ENCODE results near the gene ST8SIA1.

ST8SIA1 gene

GRCh38 chr12:22276313-22276712 lies 58.2 kb downstream of the ST8SIA1 start:
- Mint-ChIP-seq H3K27ac (no peak overlapping the region), H3K4me3 (no peak overlapping the region)
- no peak for ATAC-seq

GRCh38 chr12:22275843-22276242 lies 58.7 kb downstream of the ST8SIA1 start:
- no peaks in the 10 kb centered on the region for H3K4me1 Mint-ChIP-seq
- peaks cover 20% of the 10 kb centered on the region for H3K27me3 Mint-ChIP-seq
- H3K36me3 Mint-ChIP-seq: no peaks in the 10 kb centered on the region
- no peak overlapping the region for H3K27ac Mint-ChIP-seq
- no peak for ATAC-seq
- no peaks in the 10 kb centered on the region for H3K9me3 Mint-ChIP-seq
- no peak overlapping the region for H3K4me3 Mint-ChIP-seq

More at GRCh38 chr12:22276313-22276712, 58.2 kb downstream of the ST8SIA1 start:
- no peaks in the 10 kb centered on the region for H3K4me1 Mint-ChIP-seq
- peaks cover 20% of the 10 kb centered on the region for H3K27me3 Mint-ChIP-seq
- H3K36me3 Mint-ChIP-seq: no peaks in the 10 kb centered on the region
- no peaks in the 10 kb centered on the region for H3K9me3 Mint-ChIP-seq

- no peak overlapping the region for H3K27ac Mint-ChIP-seq
- no peak for ATAC-seq
- peaks cover 20% of the 10 kb centered on the region for H3K27me3 Mint-ChIP-seq
- H3K9me3 Mint-ChIP-seq: no peaks in the 10 kb centered on the region
- H3K36me3 Mint-ChIP-seq: no peaks in the 10 kb centered on the region
- H3K4me3 Mint-ChIP-seq: no peak overlapping the region
- H3K4me1 Mint-ChIP-seq: peaks cover 6% of the 10 kb centered on the region
These were observed 62.0 kb downstream of the ST8SIA1 start for GRCh38 chr12:22272335-22273151.

GRCh38 chr12:22271023-22271422 lies 63.5 kb downstream of the ST8SIA1 start:
- no peaks in the 10 kb centered on the region for H3K9me3 Mint-ChIP-seq
- peaks cover 6% of the 10 kb centered on the region for H3K4me1 Mint-ChIP-seq
- H3K27me3 Mint-ChIP-seq: peaks cover 20% of the 10 kb centered on the region
- no peak overlapping the region for H3K27ac Mint-ChIP-seq
- no peaks in the 10 kb centered on the region for H3K36me3 Mint-ChIP-seq
- H3K4me3 Mint-ChIP-seq: no peak overlapping the region
- ATAC-seq: no peak

GRCh38 chr12:22268973-22269372 lies 65.5 kb downstream of the ST8SIA1 start:
- Mint-ChIP-seq H3K27ac (no peak overlapping the region), H3K4me3 (no peak overlapping the region), H3K36me3 (no peaks in the 10 kb centered on the region), H3K4me1 (peaks cover 6% of the 10 kb centered on the region), H3K9me3 (no peaks in the 10 kb centered on the region), H3K27me3 (peaks cover 6% of the 10 kb centered on the region)
- no peak for ATAC-seq

GRCh38 chr12:22268406-22268805 lies 66.1 kb downstream of the ST8SIA1 start:
- no peak for ATAC-seq
- no peaks in the 10 kb centered on the region for H3K9me3 Mint-ChIP-seq
- H3K4me1 Mint-ChIP-seq: peaks cover 6% of the 10 kb centered on the region
- H3K27me3 Mint-ChIP-seq: peaks cover 1% of the 10 kb centered on the region
- H3K4me3 Mint-ChIP-seq: no peak overlapping the region
- H3K27ac Mint-ChIP-seq: no peak overlapping the region
- no peaks in the 10 kb centered on the region for H3K36me3 Mint-ChIP-seq

GRCh38 chr12:22266101-22266500 lies 68.4 kb downstream of the ST8SIA1 start:
- no peak overlapping the region for H3K4me3 Mint-ChIP-seq
- ATAC-seq: no peak
- no peaks in the 10 kb centered on the region for H3K36me3 Mint-ChIP-seq
- H3K4me1 Mint-ChIP-seq: peaks cover 6% of the 10 kb centered on the region
- no peak overlapping the region for H3K27ac Mint-ChIP-seq
- no peaks in the 10 kb centered on the region for H3K27me3 Mint-ChIP-seq
- no peaks in the 10 kb centered on the region for H3K9me3 Mint-ChIP-seq

GRCh38 chr12:22264380-22264779 lies 70.1 kb downstream of the ST8SIA1 start:
- H3K4me1 Mint-ChIP-seq: peaks cover 6% of the 10 kb centered on the region
- H3K27ac Mint-ChIP-seq: no peak overlapping the region
- H3K36me3 Mint-ChIP-seq: no peaks in the 10 kb centered on the region
- H3K27me3 Mint-ChIP-seq: no peaks in the 10 kb centered on the region
- H3K9me3 Mint-ChIP-seq: no peaks in the 10 kb centered on the region
- no peak for ATAC-seq
- no peak overlapping the region for H3K4me3 Mint-ChIP-seq

- H3K9me3 Mint-ChIP-seq: no peaks in the 10 kb centered on the region
These were observed 72.2 kb downstream of the ST8SIA1 start for GRCh38 chr12:22262309-22262708.

GRCh38 chr12:22257100-22257499 lies 77.4 kb downstream of the ST8SIA1 start:
- H3K4me1 Mint-ChIP-seq: no peaks in the 10 kb centered on the region
- ATAC-seq: no peak
- H3K9me3 Mint-ChIP-seq: no peaks in the 10 kb centered on the region
- H3K27ac Mint-ChIP-seq: no peak overlapping the region
- no peak overlapping the region for H3K4me3 Mint-ChIP-seq
- H3K36me3 Mint-ChIP-seq: no peaks in the 10 kb centered on the region
- no peaks in the 10 kb centered on the region for H3K27me3 Mint-ChIP-seq

More at GRCh38 chr12:22262309-22262708, 72.2 kb downstream of the ST8SIA1 start:
- Mint-ChIP-seq H3K4me1 (no peaks in the 10 kb centered on the region), H3K27ac (no peak overlapping the region), H3K27me3 (no peaks in the 10 kb centered on the region), H3K36me3 (no peaks in the 10 kb centered on the region), H3K4me3 (no peak overlapping the region)
- no peak for ATAC-seq

GRCh38 chr12:22256605-22257004 lies 77.9 kb downstream of the ST8SIA1 start:
- Mint-ChIP-seq H3K9me3 (no peaks in the 10 kb centered on the region), H3K27ac (no peak overlapping the region), H3K27me3 (no peaks in the 10 kb centered on the region), H3K36me3 (no peaks in the 10 kb centered on the region), H3K4me1 (no peaks in the 10 kb centered on the region), H3K4me3 (no peak overlapping the region)
- ATAC-seq: no peak

- Mint-ChIP-seq H3K4me3 (no peak overlapping the region), H3K4me1 (no peaks in the 10 kb centered on the region), H3K27ac (no peak overlapping the region), H3K27me3 (no peaks in the 10 kb centered on the region), H3K9me3 (no peaks in the 10 kb centered on the region), H3K36me3 (no peaks in the 10 kb centered on the region)
- ATAC-seq: no peak
These were observed 78.5 kb downstream of the ST8SIA1 start for GRCh38 chr12:22256041-22256441.

GRCh38 chr12:22255097-22255496 lies 79.4 kb downstream of the ST8SIA1 start:
- H3K36me3 Mint-ChIP-seq: no peaks in the 10 kb centered on the region
- no peak overlapping the region for H3K4me3 Mint-ChIP-seq
- no peaks in the 10 kb centered on the region for H3K27me3 Mint-ChIP-seq
- no peaks in the 10 kb centered on the region for H3K9me3 Mint-ChIP-seq
- H3K4me1 Mint-ChIP-seq: no peaks in the 10 kb centered on the region
- H3K27ac Mint-ChIP-seq: no peak overlapping the region
- ATAC-seq: no peak

GRCh38 chr12:22254478-22254877 lies 80.0 kb downstream of the ST8SIA1 start:
- Mint-ChIP-seq H3K27me3 (no peaks in the 10 kb centered on the region), H3K4me1 (no peaks in the 10 kb centered on the region), H3K36me3 (no peaks in the 10 kb centered on the region), H3K4me3 (no peak overlapping the region), H3K27ac (no peak overlapping the region), H3K9me3 (no peaks in the 10 kb centered on the region)
- ATAC-seq: no peak

- H3K27ac Mint-ChIP-seq: no peak overlapping the region
- no peaks in the 10 kb centered on the region for H3K27me3 Mint-ChIP-seq
- H3K4me1 Mint-ChIP-seq: no peaks in the 10 kb centered on the region
- H3K36me3 Mint-ChIP-seq: no peaks in the 10 kb centered on the region
- no peak for ATAC-seq
- H3K9me3 Mint-ChIP-seq: no peaks in the 10 kb centered on the region
- H3K4me3 Mint-ChIP-seq: no peak overlapping the region
These were observed 82.5 kb downstream of the ST8SIA1 start for GRCh38 chr12:22252057-22252456.

- no peak for ATAC-seq
- no peaks in the 10 kb centered on the region for H3K36me3 Mint-ChIP-seq
- no peaks in the 10 kb centered on the region for H3K9me3 Mint-ChIP-seq
- no peak overlapping the region for H3K4me3 Mint-ChIP-seq
- H3K4me1 Mint-ChIP-seq: no peaks in the 10 kb centered on the region
- no peaks in the 10 kb centered on the region for H3K27me3 Mint-ChIP-seq
- H3K27ac Mint-ChIP-seq: no peak overlapping the region
These were observed 83.7 kb downstream of the ST8SIA1 start for GRCh38 chr12:22250762-22251161.
